GM21528 (cell line): ENCODE data around the gene MFAP1.

Experiments
- ATAC-seq: cut with Tn5 transposase; IDR thresholded peaks from one replicate; pipeline ENCODE4 v1.9.1; 2021; ENCODE audit warnings: mild to moderate bottlenecking, moderate library complexity; ENCODE audit not compliant: unreplicated experiment, low FRiP score

The MFAP1 gene

GRCh38 chr15:43779016-43779415, 45.5 kb downstream of the MFAP1 start:
- ATAC-seq = no peak

DNA sequence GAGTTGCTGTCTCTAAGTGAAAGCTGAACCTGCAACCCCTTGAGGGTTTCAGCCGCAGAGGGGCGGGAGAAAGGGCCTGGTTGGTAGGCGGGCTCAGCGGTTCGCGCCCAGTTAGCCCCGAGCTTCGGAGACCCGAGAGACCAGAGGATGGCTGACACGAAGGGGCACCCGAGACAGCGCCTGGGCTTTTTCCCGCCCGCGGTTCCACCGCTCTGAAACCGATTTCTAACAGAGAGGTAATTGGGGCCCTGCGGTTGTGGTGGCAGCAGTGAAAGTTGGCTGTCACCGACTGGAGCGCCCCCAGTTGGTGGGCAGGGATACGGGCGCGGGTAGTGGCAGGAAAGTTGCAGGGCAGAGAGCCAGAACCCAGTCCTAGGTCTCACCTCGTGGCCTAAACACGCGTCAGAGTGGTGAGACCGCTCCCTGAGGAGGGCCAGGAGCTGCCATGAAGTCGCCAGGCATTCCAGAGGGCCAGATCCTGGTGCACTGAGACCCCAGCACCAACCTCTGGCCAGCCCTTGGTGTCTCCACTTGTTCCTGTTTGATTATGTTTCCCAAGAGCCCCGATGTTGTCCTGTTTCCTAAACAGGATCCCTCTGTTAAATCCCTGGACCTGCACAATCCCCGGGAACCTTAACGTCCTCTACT, 47.1 kb downstream of the MFAP1 start:
- peak; percentile 59 for ATAC-seq

DNA sequence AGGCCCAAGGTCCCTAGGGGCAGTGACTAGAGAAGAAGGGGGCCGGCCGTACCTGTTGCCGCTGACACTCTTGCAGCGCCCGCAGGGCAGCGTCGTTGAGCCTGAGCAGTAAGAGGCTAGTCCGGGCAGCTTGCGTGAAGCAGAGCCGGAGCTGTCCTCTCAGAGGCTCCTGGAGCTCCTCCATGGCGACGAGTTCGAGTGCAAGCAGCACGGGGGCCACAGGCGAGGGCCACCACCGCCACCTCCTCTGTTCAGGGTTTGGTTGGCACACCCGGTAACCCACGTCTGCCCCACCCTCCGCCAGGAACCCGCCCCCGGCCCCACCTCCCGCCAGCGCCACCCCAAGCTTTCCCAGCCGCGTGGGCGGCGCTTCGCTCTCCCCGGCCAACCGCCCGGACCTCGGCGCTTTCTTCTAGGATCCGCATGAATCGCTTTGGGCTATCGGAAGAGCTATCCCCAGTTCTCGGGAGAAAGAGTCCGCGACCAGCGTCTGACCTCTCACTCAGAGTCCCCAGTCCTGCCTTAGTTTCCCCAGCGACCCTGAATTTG, 47.7 kb downstream of the MFAP1 start, which contains the start of gene ELL3:
Gene ELL3 (minus strand): TSS at position 249 of the 549 bp plus-strand sequence. CDS start 65 bp downstream, at position 184.
- ATAC-seq = peak; percentile 45

DNA sequence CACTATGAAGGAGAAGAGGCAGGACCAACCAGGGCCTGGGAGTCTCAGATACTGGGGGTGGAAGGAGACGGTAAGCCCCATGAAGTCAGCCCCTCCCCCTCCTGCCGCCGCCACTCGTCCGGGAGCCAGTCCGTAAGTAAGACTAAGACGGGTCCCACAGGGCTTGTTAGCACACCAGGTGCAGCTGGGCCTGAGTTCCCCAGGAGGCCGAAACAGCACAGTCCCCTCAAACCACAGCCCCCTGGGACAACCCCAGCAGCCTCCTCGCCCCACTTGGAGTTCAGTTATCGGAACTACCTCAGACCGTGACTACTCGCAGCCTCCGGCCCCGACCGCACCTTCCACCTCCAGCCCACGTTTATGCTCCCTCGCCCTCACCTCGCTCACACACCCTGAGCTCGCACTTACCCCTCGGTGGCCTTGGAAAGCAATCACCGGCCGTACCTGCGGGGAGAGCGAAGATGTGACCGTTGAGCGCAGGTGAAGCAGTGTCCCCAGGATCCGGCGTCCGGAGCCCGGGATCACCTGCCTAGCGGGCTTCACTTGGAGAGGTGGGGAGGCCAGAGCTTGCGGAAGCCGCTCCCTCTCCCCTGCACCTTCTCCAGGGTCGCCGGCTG, 48.3 kb downstream of the MFAP1 start:
- peak; percentile 41 for ATAC-seq

GRCh38 chr15:43775411-43775965, 49.0 kb downstream of the MFAP1 start:
- ATAC-seq = no peak

DNA sequence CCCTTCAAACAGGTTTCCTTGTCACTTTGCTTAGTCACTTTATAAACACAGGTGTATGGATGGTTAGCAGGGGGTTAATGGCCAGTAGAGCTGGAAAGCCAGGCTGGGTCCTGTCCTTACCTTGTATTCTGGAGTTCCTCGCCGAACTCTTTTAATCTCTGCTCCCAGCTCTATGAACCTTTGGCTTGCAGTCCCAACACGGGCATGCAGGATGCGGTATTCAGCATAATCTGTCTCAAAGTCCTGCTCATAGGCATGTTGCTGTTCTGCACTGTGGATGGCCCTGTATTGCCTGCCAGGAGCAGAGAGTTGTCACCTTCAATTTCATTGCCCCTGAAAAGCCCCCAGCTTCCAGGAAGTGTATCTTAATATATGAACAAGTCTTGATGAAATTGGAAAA, 50.4 kb downstream of the MFAP1 start:
- ATAC-seq = no peak

DNA sequence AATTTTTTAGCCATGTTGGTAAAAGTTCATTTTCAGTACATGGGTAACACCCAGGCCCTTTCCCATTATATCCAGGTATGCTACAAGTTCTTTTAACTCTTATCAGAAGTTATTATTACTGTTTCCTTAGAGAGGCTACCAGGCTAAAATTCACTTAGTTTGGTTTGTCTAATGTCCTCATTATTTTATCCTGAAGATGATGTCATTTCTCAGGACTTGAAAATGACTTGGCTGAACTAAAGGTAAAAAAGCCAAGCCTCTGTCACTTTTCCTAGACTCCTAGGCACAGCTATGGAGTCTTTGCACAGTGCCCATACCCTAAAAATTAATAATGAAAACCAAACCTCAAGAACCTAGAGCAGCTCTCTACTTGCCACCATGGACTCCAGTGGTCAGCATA, 51.9 kb downstream of the MFAP1 start:
- ATAC-seq = no peak

GRCh38 chr15:43771816-43772215, 52.7 kb downstream of the MFAP1 start:
- no peak for ATAC-seq

DNA sequence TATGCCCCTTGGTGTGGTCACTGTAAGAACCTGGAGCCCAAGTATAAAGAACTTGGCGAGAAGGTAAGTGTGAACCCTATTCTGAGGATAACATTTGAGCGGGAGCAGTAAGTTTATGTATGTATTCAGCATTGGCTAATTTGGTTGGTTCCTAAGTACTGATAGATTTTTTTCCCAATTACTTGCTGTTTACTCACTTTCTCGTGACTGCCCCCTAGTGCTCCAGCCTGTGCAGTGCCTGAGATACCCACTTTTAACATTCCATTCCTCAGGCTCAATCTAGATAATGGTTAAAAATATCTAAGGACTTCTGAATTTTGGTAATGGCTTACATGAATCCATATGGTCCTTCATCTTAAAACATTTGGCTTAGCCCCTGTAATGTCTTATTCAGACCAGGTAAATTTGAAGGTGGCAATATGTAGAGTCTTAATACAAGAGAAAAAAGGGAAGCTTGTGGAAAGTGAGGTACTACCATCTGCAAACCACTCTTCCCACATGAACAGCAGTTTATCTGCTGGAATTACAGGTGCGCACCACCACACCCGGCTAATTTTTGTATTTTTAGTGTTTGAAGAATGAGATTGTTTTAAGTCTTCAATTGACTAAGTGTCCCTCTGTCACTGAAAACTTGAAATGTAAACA, 54.8 kb downstream of the MFAP1 start:
- no peak for ATAC-seq

GRCh38 chr15:43763819-43764446, 60.6 kb downstream of the MFAP1 start:
- no peak for ATAC-seq

- no peak for ATAC-seq
Observed at GRCh38 chr15:43762824-43763223, 61.7 kb downstream of the MFAP1 start.
